GM21576 (cell line): ENCODE data around the gene CCDC88C.
"Not testable (repeated sequence)": the region's sequence is repeated elsewhere in the genome, so short reads cannot be mapped to it uniquely, and the experiment has no call there.

Experiments
- ATAC-seq: cut with Tn5 transposase; IDR thresholded peaks from one replicate; pipeline ENCODE4 v1.9.1; 2021; ENCODE audit warnings: mild to moderate bottlenecking, moderate library complexity; ENCODE audit not compliant: unreplicated experiment

CCDC88C gene, protein sequence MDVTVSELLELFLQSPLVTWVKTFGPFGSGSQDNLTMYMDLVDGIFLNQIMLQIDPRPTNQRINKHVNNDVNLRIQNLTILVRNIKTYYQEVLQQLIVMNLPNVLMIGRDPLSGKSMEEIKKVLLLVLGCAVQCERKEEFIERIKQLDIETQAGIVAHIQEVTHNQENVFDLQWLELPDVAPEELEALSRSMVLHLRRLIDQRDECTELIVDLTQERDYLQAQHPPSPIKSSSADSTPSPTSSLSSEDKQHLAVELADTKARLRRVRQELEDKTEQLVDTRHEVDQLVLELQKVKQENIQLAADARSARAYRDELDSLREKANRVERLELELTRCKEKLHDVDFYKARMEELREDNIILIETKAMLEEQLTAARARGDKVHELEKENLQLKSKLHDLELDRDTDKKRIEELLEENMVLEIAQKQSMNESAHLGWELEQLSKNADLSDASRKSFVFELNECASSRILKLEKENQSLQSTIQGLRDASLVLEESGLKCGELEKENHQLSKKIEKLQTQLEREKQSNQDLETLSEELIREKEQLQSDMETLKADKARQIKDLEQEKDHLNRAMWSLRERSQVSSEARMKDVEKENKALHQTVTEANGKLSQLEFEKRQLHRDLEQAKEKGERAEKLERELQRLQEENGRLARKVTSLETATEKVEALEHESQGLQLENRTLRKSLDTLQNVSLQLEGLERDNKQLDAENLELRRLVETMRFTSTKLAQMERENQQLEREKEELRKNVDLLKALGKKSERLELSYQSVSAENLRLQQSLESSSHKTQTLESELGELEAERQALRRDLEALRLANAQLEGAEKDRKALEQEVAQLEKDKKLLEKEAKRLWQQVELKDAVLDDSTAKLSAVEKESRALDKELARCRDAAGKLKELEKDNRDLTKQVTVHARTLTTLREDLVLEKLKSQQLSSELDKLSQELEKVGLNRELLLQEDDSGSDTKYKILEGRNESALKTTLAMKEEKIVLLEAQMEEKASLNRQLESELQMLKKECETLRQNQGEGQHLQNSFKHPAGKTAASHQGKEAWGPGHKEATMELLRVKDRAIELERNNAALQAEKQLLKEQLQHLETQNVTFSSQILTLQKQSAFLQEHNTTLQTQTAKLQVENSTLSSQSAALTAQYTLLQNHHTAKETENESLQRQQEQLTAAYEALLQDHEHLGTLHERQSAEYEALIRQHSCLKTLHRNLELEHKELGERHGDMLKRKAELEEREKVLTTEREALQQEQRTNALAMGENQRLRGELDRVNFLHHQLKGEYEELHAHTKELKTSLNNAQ (N-terminal part only)

DNA sequence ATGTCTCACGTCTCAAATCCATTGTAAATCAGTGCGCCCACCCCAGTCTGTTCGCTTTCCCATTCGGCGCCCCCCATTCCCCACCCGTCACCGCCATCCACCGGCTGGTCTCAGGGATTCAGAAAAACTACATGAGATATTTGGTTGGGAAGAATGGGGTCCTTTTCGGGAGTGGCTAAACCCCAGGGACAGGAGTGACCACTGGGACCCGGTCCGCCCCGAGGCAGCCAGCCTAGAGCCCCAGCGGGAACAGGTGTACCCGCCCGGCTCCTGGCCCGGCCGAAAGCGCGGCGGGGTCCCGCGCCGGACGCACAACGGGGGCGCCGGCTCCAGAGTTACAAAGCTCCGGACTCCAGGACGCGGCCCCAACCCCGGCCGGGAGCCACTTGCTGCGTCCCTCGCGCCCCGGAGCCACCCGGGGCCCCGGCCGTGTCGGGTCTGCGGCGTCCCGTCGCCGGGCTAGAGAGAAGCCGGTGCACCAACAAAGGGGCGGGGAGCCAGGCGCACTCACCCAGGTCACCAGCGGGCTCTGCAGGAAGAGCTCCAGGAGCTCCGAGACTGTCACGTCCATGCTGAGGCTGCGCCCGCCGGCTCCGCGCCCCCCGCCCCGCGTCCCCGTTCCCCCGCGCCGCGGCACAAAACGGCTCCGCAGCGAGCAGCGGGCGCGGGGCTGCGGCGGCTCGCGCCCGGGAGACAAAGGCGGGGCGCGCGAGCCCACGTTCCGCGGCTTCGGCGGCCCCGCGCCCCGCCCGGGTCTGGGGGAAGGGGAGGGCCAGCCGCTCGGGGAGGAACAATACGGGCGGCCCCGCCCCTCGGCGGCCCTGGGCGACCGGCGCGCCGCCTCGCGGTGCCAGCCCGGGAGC lies at the start of gene CCDC88C:
CCDC88C (minus strand) TSS at position 701 of the 863 bp plus-strand sequence; CDS start at position 571, 130 bp downstream.
- ATAC-seq: peak; percentile 44

DNA sequence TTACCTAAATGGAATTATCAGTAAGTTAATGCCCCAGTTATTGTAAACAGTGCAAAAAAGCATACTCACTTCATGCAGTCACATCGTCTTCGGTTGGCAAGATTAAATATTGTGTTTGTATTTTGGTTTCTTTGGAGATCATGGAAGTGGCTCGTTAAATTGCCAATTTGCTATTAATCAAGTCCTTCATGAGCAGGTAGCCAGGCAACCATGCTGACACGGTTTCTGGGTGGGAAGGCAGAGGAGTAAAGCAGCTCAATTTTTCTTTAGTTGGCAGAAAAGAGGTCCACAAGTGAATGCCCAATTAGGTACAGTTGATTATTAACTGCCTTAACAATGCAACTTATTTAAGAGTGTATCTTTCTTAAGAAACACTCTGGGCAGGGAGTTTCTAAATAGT lies 48.6 kb upstream of the CCDC88C start:
- no peak for ATAC-seq

DNA sequence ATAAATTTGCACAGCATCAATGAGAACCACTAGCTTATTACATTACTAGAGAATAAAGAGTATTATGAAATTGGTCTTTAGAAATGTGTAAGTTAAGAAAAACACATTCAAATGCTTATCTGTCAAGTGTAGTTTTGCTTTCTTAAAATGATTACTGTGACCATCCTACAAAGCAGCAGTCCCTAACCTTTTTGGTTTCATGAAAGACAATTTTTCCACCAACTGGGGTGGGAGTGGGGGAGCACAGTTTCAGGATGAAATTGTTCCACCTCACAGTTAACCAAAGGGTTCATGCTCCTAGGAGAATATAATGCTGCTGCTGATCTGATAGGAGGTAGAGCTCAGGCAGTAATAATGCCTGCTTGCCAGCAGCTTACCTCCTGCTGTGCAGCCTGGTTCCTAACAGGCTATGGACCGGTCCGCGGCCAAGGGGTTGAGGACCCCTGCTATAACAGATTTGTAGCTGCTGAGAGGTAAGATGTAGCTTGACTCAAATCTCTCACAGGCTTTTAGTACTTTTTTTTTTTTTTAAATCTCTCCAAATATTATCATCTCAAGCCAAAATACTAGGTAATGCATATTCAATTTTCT lies 47.1 kb upstream of the CCDC88C start:
- no peak for ATAC-seq

DNA sequence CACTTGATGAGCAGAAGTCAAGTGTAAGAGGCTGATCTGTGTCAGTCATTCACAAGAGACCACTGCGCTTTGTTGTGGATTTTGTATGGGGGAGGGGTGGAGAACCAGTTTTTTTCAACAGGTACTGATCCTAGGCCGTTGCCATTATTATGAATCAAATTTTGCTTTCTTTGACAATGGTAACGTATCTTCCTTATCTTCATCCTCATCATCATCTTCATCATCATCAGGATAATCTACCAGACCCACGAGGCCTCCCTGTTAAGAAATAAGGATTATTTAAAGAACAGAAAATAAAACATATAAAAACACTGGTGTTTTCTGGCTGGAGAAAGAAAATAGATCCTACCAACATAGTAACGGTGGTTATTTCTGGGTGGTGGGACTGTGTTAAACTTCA lies 41.0 kb upstream of the CCDC88C start:
- ATAC-seq: no peak

DNA sequence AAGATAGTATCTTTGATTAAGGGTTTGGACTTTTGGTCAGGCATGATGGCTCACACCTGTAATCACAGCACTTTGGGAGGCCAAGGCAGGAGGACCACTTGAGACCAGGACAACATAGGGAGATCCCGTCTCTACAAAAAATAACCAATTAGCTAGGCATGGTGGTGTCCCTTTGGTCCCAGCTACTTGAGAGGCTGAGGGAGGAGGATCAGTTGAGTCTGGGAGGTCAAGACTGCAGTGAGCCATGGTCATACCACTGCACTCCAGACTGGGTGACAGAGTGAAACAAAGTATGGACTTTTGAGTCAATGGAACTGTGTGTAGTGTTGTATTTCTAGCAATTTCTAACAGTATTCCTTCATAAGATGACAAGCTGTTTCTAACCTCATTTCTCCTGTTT lies 38.7 kb upstream of the CCDC88C start:
- ATAC-seq: no peak

DNA sequence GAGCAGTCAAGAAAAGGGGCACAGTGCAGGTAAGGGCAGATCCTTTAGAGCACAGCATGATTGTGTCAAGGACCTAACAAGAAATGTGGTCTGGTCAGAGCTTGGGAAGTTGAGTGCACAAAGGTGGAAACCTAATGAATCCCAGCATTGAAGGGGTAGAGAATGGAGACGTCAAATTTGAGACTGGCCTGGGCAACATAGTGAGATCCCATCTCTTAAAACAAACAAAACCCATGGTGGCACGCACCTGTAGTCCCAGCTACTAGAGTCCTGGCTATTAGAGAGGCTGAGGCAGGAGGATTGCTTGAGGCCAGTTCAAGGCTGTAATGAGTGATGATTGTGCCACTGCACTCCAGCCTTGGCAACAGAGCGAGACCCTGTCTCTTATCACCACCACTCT lies 37.0 kb upstream of the CCDC88C start:
- no peak for ATAC-seq

DNA sequence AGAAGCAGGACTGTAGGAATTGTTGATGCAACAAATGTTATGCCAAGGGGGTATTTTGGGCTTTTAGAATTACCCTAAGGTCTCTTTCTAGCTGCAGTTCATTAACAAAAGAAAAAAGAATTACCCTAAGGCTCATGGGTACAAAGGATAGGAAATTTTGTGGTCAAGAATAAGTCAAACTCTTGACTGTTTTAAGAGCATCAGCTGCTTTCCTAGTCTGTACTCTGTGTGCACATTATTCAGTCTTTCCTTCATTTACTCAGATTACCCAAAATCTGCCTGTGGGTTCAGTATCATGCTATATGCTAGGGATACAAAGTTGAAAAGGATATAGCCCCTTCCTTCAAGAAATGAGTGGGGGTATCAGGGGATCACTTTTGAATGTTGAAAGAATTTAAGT lies 36.5 kb upstream of the CCDC88C start:
- no peak for ATAC-seq

DNA sequence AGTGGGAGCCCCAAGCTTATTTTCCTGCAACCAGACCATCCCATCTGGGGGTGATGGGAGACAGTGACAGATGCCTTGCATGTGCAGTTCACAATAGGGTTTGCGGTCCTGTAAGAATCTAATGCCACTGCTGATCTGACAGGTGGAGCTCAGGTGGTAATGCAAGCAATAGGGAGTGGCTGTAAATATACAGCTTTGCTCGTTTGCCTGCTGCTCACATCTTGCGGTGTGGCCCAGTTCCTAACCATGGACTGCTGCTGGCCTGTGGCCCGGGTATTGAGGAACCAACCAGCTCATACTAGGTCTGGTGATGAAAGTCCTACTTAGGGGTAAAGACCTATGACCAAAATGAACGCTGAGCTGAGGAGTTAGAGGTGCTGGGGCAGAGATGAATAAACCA lies 36.1 kb upstream of the CCDC88C start:
- ATAC-seq: no peak

DNA sequence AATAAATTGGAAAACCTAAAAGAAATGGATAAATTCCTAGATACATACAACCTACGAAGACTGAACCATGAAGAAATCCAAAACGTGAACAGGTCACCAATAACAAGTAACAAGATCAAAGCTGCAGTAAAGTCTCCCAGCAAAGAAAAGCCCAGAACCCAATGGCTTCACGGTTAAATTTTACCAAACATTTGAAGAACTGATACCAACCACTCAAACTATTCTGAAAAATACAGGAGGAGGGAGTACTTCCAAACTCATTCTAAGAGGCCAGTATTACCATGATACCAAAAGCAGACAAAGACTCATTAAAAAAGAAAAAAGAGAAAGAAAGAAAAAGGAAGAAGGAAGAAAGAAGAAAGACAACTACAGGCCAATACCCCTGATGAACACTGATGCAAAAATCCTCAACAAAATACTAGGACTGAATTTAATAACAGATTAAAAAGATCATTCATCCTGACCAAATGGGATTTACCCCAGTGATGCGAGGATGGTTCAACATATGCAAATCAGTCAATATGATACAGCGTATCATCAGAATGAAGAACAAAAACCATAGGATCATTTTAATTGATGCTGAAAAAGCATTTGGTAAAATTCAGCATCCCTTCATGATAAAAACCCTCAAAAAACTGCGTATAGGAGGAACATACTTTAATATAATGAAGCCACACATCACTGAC lies 26.9 kb upstream of the CCDC88C start:
- ATAC-seq: no peak

DNA sequence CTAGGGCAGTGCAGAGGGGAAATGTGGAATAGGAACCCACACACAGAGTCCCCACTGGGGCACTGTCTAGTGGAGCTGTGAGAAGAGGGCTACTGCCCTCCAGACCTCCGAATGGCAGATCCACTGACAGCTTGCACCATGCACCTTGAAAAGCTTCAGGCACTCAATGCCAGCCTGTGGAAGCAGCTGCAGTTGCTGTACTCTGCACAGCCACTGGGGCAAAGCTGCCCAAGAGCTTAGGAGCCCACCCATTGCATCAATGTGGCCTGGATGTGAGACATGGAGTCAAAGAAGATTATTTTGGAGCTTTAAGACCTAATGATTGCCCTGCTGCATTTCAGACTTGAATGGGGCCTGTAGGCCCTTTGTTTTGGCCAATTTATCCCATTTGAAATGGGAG lies 21.7 kb upstream of the CCDC88C start:
- no peak for ATAC-seq

DNA sequence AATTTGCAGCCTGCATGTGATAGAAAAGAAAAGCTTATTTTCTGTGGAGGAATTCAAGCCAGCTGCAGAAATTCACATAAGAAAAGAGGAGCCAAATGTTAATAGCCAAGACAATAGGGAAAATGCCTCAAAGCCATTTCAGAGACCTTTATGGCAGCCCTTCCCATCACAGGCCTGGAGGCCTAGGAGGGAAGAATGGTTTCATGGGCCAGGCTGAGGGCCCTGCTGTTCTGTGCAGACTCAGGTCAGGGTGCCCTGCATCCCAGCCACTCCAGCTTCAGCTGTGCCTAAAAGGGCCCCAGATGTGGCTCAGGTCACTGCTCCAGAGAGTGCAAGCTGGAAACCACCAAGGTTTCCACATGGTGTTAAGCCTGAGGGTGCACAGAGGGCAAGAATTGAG lies 21.2 kb upstream of the CCDC88C start:
- no peak for ATAC-seq

DNA sequence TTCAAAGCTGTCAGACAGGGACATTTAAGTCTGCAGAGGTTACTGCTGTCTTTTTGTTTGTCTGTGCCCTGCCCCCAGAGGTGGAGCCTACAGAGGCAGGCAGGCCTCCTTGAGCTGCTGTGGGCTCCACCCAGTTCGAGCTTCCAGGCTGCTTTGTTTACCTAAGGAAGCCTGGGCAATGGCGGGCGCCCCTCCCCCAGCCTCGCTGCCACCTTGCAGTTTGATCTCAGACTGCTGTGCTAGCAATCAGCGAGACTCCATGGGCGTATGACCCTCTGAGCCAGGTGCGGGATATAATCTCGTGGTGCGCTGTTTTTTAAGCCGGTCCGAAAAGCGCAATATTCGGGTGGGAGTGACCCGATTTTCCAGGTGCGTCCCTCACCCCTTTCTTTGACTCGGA lies 18.6 kb upstream of the CCDC88C start:
- not testable (repeated sequence) for ATAC-seq

DNA sequence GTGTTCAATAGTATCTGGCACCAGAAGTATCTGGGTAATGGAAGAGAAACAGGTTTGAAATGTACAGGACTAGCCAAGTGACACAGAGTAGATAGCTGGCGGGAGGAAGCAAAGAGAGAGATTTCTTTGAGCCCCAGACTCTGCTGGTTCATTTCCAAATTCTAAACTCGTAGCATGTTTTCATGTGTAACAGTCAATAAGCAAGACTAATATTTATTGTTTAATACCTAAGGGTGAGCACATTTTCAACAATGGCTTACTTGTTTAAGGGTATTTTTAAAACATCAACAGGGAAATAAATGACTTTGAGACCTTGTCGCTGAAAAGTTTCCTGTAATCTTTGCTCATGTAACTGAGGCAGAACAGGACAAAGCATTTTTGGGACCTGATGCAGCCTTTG lies 11.8 kb upstream of the CCDC88C start:
- ATAC-seq: no peak

DNA sequence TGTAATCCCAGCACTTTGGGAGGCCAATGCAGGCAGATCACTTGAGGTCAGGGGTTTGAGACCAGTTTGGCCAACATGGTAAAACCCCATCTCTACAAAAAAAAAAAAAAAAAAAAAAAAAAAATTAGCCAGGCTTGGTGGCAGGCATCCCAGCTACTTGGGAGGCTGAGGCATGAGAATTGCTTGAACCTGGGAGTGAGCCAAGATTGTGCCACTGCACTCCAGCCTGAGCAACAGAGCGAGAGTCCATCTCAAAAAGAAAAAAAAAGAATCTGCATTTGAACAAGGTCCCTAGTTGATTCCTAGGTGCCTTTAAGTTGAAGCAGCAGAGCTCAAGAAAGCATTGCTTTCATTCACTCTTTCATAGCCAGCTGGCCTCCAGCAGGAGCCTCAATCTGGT lies 11.3 kb upstream of the CCDC88C start:
- ATAC-seq: not testable (repeated sequence)

DNA sequence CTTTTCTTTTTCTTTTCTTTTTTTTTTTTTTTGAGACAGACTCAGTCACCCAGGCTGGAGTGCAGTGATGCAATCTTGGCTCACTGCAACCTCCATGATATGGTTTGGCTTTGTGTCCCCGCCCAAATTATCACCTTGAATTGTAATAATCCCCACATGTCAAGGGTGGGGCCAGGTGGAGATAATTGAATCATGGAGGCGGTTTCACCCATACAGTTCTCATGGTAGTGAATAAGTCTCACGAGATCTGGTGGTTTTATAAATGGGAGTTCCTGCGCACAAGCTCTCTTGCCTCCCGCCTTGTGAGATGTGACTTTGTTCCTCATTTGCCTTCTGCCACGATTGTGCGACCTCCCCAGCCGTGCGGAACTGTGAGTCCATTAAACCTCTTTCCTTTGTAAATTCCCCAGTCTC lies 7.9 kb upstream of the CCDC88C start:
- ATAC-seq: not testable (repeated sequence)

DNA sequence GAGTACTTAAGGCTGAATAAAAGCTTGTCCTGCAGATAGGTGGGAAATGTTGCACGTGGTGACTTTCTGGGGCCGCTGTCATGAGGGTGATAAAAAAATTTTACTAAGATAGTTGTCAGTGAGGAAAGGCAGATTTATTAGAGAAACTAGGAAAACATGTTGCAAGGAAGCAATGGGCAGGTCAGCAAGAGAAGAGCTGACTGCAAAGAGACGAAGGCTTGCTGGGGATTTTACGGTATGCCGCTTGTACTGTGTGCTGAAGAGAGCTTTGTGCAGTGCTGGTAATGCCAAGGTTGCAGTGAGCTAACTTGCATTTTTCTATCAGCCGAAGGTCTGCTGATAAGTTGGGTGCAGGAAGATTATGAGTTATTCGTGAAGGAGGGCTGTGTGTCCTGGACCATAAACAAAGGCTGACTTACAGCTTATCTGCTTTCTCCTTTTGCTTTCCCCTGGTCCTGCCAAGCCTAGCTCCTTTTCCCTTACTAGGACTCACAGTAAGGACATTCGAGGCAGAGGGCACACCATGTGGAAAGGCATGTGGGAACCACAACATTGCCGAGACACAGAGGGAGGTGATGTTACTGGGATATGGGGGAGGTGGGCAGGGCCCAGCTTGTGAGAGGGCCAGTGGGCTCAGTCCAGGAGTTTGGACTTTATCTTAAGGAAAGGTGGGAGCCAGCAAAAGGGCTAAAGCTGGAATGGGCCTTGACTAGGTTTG lies 7.4 kb upstream of the CCDC88C start:
- ATAC-seq: no peak

DNA sequence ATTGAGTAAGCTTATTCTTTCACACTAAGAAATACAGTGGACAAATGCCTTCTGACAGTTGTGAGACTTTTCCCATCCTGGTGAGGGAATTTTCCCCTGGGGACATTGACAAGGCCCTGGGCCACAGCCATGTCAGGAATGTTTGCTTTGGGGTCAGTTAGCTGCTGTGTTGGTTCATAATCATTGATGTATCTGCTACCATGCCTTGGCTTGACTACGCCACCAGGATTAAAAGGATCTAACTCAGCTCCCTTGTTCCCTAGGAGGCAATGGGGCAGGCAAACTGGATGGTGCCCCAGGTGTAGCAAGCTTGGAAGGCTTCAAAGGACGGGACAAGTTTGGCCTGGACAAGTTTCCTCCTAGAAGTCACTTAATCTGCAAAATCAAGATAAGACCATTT lies 3.1 kb upstream of the CCDC88C start:
- ATAC-seq: no peak

DNA sequence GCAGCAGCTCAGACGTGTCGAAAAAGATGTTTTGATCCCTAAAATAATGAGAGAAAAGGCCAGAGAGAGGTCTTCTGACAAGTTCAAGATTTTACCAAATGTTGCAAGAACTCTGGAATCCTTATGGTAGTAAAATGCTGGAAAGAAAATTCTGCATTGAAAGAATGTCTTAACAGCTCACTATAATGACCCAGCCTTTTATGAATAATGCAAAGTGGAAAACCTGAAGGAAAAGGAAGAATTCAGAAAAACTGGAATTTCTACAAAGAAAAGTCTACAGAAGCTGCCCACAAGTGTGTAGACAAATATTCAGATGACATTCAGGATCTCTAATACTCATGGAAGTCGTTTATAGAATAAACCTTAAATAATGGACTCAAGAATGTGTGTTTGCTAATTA lies 1.8 kb upstream of the CCDC88C start:
- ATAC-seq: no peak

DNA sequence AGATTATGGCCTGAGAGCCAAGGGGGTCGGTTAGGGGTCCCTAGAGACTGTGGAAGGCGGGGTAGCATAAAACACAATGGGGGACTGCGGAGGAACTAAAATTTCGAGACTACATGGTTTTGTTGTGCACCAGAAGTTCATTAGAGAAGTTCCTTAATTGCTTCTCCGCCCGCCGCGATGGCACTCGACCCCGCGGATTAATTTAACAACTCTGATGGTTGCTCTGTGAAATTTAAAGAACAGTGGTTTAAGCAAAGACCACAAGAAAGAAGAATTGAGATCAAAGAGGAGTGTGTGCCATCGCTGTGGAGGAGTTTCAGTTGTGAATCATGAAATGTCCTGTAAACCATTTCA lies 1.4 kb upstream of the CCDC88C start:
- no peak for ATAC-seq
